ENCODE data around the gene ADAMTS18. TPM values are rescaled to one million over a fixed set of nuclear protein-coding genes. Genes with fewer than 3 reads are reported as not detected.

Gene ADAMTS18
- total and polyA plus RNA-seq, 7 donors: 0.04 to 0.16 TPM; not detected in 5

DNA sequence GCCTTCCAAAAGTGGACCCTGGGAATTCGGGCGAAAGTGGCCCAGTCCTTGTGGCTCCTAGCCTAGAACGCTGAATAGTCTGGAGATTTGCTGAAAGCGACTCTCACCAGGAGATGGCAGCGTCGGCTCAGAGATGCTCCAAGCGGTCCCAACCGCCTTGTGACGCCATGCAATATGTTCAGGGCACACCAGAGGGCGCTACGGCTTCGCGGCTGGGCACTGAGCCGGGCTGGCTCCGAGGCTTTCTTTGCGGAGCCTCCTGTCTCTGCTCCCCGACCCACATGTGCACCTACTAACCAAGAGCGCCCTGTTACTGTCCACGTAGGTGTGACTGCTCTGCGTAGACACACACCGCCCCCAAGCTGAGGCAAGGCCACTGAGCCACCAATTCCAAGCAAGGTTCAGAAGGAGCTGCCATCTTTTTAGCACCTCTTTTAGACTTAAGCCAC lies 198.7 kb downstream of the ADAMTS18 start:
- Histone ChIP-seq H3K36me3 (no peaks in the 10 kb centered on the region), H3K4me3 (no peak overlapping the region), H3K9me3 (no peaks in the 10 kb centered on the region), H3K27me3 (peaks cover 0 to 14% (median 0%) of the 10 kb centered on the region in 3 donors), H3K27ac (no peak overlapping the region), H3K4me1 (peaks cover 0 to 5% (median 3%) of the 10 kb centered on the region in 4 donors)
- intact Hi-C loops (cut with DNase I): loop anchor here (1.0 to 5.0 kb wide), 2 partner anchors 348 to 426 kb away; no protein-coding TSS in a partner anchor
- DNase-seq: peak; percentile 91
- WGBS, 2 donors: 1 to 2% methylated on average over 21 of the region's 21 CpGs
- TF ChIP-seq EP300 (IDR thresholded peaks at IDR 0.05): no peak
- TF ChIP-seq, protein P1, sequence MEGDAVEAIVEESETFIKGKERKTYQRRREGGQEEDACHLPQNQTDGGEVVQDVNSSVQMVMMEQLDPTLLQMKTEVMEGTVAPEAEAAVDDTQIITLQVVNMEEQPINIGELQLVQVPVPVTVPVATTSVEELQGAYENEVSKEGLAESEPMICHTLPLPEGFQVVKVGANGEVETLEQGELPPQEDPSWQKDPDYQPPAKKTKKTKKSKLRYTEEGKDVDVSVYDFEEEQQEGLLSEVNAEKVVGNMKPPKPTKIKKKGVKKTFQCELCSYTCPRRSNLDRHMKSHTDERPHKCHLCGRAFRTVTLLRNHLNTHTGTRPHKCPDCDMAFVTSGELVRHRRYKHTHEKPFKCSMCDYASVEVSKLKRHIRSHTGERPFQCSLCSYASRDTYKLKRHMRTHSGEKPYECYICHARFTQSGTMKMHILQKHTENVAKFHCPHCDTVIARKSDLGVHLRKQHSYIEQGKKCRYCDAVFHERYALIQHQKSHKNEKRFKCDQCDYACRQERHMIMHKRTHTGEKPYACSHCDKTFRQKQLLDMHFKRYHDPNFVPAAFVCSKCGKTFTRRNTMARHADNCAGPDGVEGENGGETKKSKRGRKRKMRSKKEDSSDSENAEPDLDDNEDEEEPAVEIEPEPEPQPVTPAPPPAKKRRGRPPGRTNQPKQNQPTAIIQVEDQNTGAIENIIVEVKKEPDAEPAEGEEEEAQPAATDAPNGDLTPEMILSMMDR (IDR thresholded peaks at IDR 0.05): peak; percentile 97 to 99 (median 98)

DNA sequence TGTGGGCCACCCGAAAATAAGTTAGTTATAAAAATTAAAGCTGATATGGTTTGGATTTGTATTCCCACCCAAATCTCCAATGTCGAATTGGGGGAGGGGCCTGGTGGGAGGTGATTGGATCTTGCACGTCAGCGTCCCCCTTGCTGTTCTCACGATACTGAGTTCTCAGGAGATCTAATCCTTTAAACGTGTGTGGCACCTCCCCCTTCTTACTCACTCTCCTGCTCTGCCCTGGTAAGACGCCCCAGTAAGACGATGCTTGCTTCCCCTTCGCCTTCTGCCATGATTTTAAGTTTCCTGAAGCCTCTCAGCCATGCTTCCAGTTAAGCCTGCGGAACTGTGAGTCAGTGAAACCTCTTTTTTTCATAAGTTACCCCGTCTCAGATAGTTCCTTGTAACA lies 200.2 kb downstream of the ADAMTS18 start:
- no peak overlapping the region for H3K27ac ChIP-seq
- H3K4me3 ChIP-seq: no peak overlapping the region
- intact Hi-C loops (cut with DNase I): loop anchor here (5.0 kb wide), 1 partner anchor 428 kb away; no protein-coding TSS in a partner anchor
- no peaks in the 10 kb centered on the region for H3K9me3 ChIP-seq
- no peak for TF ChIP-seq POLR2AphosphoS5 (IDR thresholded peaks at IDR 0.05)
- TF ChIP-seq, protein P1 (IDR thresholded peaks at IDR 0.05): no peak
- no peak for TF ChIP-seq POLR2A (IDR thresholded peaks at IDR 0.05)
- TF ChIP-seq EP300 (IDR thresholded peaks at IDR 0.05): no peak
- H3K4me1 ChIP-seq: peaks cover 0 to 5% (median 3%) of the 10 kb centered on the region in 4 donors
- H3K27me3 ChIP-seq: peaks cover 0 to 14% (median 0%) of the 10 kb centered on the region in 3 donors
- no peak for DNase-seq
- WGBS, 2 donors: 37 to 43% methylated on average over 11 of the region's 11 CpGs
- no peaks in the 10 kb centered on the region for H3K36me3 ChIP-seq

DNA sequence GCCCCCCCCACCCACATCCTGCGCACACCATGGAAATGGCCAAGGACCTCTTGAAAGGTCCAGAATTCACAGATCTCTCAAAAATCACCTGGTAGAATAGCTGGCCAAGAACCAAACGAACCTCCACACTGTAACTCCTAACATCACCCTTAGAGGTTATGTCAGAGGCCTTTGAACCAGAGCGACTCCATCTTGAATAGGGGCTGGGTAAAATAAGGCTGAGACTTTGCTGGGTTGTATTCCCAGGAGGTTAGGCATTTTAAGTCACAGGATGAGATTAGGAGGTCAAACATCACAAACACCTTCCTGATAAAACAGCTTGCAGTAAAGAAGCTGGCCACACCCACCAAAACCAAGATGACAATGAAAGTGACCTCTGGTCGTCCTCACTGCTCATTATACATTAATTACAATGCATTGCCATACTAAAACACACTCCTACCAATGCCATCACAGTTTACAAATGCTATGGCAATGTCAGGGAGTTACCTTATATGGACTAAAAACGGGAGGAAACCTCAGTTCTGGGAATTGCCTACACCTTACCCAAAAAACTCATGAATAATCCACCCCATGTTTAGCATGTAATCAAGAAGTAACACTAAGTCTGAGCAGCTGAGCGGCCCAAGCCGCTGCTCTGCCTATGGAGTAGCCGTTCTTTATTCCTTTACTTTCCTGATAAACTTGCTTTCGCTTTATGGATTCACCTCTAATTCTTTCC lies 200.9 kb downstream of the ADAMTS18 start:
- Histone ChIP-seq H3K9me3 (no peaks in the 10 kb centered on the region), H3K27me3 (peaks cover 0 to 14% (median 0%) of the 10 kb centered on the region in 3 donors), H3K4me3 (no peak overlapping the region), H3K4me1 (peaks cover 0 to 5% (median 3%) of the 10 kb centered on the region in 4 donors), H3K36me3 (no peaks in the 10 kb centered on the region), H3K27ac (no peak overlapping the region)
- intact Hi-C loops (cut with DNase I): no loop called here
- WGBS, 2 donors: 57 to 77% methylated on average over 9 of the region's 9 CpGs
- no peak for DNase-seq
- TF ChIP-seq POLR2AphosphoS5 (IDR thresholded peaks at IDR 0.05) (no peak), EP300 (IDR thresholded peaks at IDR 0.05) (no peak), POLR2A (IDR thresholded peaks at IDR 0.05) (no peak)
- TF ChIP-seq, protein P1 (IDR thresholded peaks at IDR 0.05): no peak

Other genes with a start within 250 kb of the ADAMTS18 start
- gene MON1B, start 243.8 kb downstream of the ADAMTS18 start, total RNA-seq: 10 to 100 TPM; 12.8 to 19.4 (median 13.5) TPM
- 10 to 100 TPM; 12.0 to 38.6 (median 16.6) TPM for gene MON1B, start 243.8 kb downstream of the ADAMTS18 start, polyA plus RNA-seq
- 1 to 10 TPM in 1 of 4 donors, under 1 TPM in 1, not detected in 2; 0.71 to 2.1 TPM for gene SYCE1L, start 235.6 kb downstream of the ADAMTS18 start, total RNA-seq
- gene SYCE1L, start 235.6 kb downstream of the ADAMTS18 start, polyA plus RNA-seq: 1 to 10 TPM in 2 of 3 donors, under 1 TPM in 1; 0.92 to 4.8 (median 1.2) TPM

Measured in sigmoid colon (tissue), 7 donors.